Brain microvascular endothelial cell (primary cell): ENCODE measurements around the gene GPD2.

Experiments used
- DNase-seq: peaks from one replicate; pipeline ENCODE4 v3.0.0-alpha.2; 2020
- H3K27ac ChIP-seq: fragments of 250-450 bp; sonication (Bioruptor Pico); 2 replicates; pipeline ENCODE4 v1.5.1; 2020; ENCODE audit warnings: mild to moderate bottlenecking, moderate library complexity
- H3K27me3 ChIP-seq: fragments of 250-450 bp; sonication (Bioruptor Pico); replicated peaks from 2 replicates; pipeline ENCODE4 v1.5.1; 2020; ENCODE audit warnings: mild to moderate bottlenecking
- H3K36me3 ChIP-seq: fragments of 250-450 bp; sonication (Bioruptor Pico); replicated peaks from 2 replicates; pipeline ENCODE4 v1.5.1; 2020; ENCODE audit warnings: mild to moderate bottlenecking
- H3K4me3 ChIP-seq: 2 replicates; pipeline ENCODE4 v1.5.1; 2011; ENCODE audit warnings: low read depth, mild to moderate bottlenecking, control low read depth, low read length, moderate library complexity
- in situ Hi-C: cut with HindIII; loops from 2 replicates; pipeline ENCODE4 v1.10.0; 2017; ENCODE audit warnings: low sequenced_read_pairs, low pct_ligation_motif_present
- TF ChIP-seq, protein P1 (sequence below): IDR thresholded peaks from 2 replicates; pipeline ENCODE4 v1.5.1; 2011; ENCODE audit warnings: low read depth, mild to moderate bottlenecking, moderate library complexity, low read length, control low read depth, inconsistent platforms; ENCODE audit errors: missing control alignments

Gene GPD2

GRCh38 chr2:156553714-156554442 lies 117.7 kb downstream of the GPD2 start:
- DNase-seq = no peak
- Histone ChIP-seq H3K27me3 (no peaks in the 10 kb centered on the region), H3K36me3 (no peaks in the 10 kb centered on the region), H3K4me3 (no peak overlapping the region), H3K27ac (no peak overlapping the region)
- TF ChIP-seq, protein P1, sequence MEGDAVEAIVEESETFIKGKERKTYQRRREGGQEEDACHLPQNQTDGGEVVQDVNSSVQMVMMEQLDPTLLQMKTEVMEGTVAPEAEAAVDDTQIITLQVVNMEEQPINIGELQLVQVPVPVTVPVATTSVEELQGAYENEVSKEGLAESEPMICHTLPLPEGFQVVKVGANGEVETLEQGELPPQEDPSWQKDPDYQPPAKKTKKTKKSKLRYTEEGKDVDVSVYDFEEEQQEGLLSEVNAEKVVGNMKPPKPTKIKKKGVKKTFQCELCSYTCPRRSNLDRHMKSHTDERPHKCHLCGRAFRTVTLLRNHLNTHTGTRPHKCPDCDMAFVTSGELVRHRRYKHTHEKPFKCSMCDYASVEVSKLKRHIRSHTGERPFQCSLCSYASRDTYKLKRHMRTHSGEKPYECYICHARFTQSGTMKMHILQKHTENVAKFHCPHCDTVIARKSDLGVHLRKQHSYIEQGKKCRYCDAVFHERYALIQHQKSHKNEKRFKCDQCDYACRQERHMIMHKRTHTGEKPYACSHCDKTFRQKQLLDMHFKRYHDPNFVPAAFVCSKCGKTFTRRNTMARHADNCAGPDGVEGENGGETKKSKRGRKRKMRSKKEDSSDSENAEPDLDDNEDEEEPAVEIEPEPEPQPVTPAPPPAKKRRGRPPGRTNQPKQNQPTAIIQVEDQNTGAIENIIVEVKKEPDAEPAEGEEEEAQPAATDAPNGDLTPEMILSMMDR = no peak
- in situ Hi-C loops = no loop called here

GRCh38 chr2:156561326-156561725 lies 125.1 kb downstream of the GPD2 start:
- in situ Hi-C loops = no loop called here
- TF ChIP-seq, protein P1 = no peak
- Histone ChIP-seq H3K36me3 (no peaks in the 10 kb centered on the region), H3K4me3 (no peak overlapping the region), H3K27ac (no peak overlapping the region), H3K27me3 (no peaks in the 10 kb centered on the region)
- no peak for DNase-seq

GRCh38 chr2:156562124-156562523 lies 125.9 kb downstream of the GPD2 start:
- Histone ChIP-seq H3K27ac (no peak overlapping the region), H3K4me3 (no peak overlapping the region), H3K36me3 (no peaks in the 10 kb centered on the region), H3K27me3 (no peaks in the 10 kb centered on the region)
- in situ Hi-C loops = no loop called here
- TF ChIP-seq, protein P1 = no peak
- DNase-seq = no peak

DNA sequence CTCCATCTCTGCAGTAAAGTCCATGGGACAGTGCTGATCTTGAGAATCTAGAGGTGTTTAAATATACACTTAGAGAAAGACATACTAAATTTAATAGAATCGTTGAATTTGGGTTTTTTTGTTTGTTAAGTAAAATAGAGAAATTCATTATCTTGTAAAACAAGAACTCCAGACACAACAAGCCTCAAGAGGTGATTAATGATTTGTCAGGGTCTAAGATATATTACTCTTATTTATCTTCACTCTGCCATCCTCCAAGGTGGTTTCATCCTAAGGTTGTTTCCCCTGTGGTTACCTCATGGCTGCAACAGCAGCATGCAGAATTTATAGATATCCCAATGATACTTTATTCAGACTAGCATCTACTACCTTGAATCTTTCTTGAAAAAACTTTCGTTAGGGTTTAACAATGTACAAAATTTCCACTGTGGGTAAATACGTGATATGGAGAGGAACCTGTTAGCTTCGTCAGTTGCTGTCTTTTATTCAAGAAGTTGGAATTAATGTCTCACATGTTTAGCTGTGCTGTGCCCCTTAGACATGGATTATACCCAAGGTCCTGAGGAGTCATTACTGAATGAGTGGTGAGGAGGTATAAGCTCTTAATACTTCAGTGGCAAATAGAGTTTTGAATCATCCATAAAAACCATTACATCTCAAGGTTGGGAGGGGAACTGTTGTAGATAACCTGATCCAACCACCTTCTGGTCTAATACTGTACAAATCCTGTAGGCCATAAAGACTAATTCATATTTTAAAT lies 128.0 kb downstream of the GPD2 start:
- H3K27ac ChIP-seq = no peak overlapping the region
- TF ChIP-seq, protein P1 = no peak
- H3K27me3 ChIP-seq = no peaks in the 10 kb centered on the region
- H3K36me3 ChIP-seq = no peaks in the 10 kb centered on the region
- in situ Hi-C loops = no loop called here
- no peak for DNase-seq
- H3K4me3 ChIP-seq = no peak overlapping the region

DNA sequence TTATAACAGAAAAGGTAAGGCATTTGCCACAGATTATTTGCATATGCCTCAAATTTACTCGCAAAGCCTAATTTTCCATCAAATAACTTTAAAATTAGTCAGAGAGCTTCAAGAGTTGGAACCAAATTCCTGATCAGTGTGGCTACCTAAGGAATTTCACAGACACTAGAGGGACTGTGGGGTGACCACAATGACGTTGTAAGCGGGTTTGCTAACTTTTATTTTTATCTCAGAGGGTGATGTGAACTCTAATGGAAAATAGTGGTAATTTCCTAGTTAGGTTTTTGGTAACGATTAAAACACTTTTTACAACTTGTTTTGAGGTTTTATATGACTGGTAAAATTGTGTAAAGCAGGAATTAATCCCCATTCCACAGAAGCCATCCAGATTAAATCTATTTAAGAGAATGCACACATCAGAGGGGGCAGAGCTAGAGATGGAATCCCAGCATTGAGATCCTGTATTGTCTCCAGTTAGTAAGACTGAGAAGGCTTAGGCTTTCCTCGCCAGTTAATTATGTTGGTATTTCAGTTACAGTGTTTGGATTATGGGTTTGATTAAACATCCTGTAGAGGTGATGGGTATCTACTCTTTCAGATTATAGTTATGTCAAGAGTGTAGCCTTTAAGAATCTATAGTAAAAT lies 129.0 kb downstream of the GPD2 start:
- in situ Hi-C loops = no loop called here
- Histone ChIP-seq H3K4me3 (no peak overlapping the region), H3K27me3 (no peaks in the 10 kb centered on the region), H3K36me3 (no peaks in the 10 kb centered on the region), H3K27ac (peak overlapping the region; percentile 62)
- TF ChIP-seq, protein P1 = no peak
- DNase-seq = peak; percentile 86
